Liver (tissue), 9 donors: Measurements from ENCODE around the gene FAM181A. TPM values are rescaled to one million over a fixed set of nuclear protein-coding genes. Genes with fewer than 3 reads are reported as not detected.

Experiments
- DNase-seq: peaks from one replicate; pipeline ENCODE4 v3.0.0-alpha.2; 2017; ENCODE audit warnings: low spot score
- H3K27ac ChIP-seq, 2 donors: one replicate each; pipeline ENCODE4 v1.7.0; 2013; ENCODE audit warnings: inconsistent platforms in 2 of 2, low read length in 2 of 2, control low read depth in 1 of 2, low read depth in 1 of 2, mild to moderate bottlenecking in 1 of 2
- H3K27me3 ChIP-seq, 4 donors: one replicate each; pipeline versions ENCODE4 v1.6.1 to v1.7.0; 2013; ENCODE audit warnings: low read length in 3 of 4, inconsistent platforms in 1 of 4, mild to moderate bottlenecking in 1 of 4, moderate library complexity in 1 of 4; ENCODE audit not compliant: control insufficient read depth in 4 of 4, insufficient read depth in 4 of 4
- H3K36me3 ChIP-seq, 4 donors: one replicate each; pipeline versions ENCODE4 v1.6.1 to v1.7.0; 2013; ENCODE audit warnings: low read length in 3 of 4, mild to moderate bottlenecking in 3 of 4, low read depth in 1 of 4, moderate library complexity in 1 of 4; ENCODE audit not compliant: control insufficient read depth in 4 of 4, insufficient read depth in 3 of 4
- H3K4me1 ChIP-seq, 4 donors: one replicate each; pipeline versions ENCODE4 v1.6.1 to v1.7.0; 2013; ENCODE audit warnings: low read length in 3 of 4, mild to moderate bottlenecking in 3 of 4, moderate library complexity in 1 of 4; ENCODE audit not compliant: control insufficient read depth in 4 of 4, insufficient read depth in 4 of 4
- H3K4me3 ChIP-seq, 3 donors: one replicate each; pipeline versions ENCODE4 v1.6.1 to v1.7.0; 2013; ENCODE audit warnings: low read length in 3 of 3, control low read depth in 1 of 3, low read depth in 1 of 3, mild to moderate bottlenecking in 1 of 3
- H3K9ac ChIP-seq, 2 donors: one replicate each; pipeline ENCODE4 v1.7.0; 2013; ENCODE audit warnings: low read length in 2 of 2, mild to moderate bottlenecking in 2 of 2, moderate library complexity in 2 of 2, control low read depth in 1 of 2, low read depth in 1 of 2
- H3K9me3 ChIP-seq, 4 donors: one replicate each; pipeline versions ENCODE4 v1.6.1 to v1.7.0; 2013; ENCODE audit warnings: low read length in 3 of 4; ENCODE audit not compliant: control insufficient read depth in 4 of 4
- ATF3 ChIP-seq: IDR thresholded peaks from 2 replicates; pipeline ENCODE4 v1.6.1; 2016; ENCODE audit warnings: antibody characterized with exemption
- EGR1 ChIP-seq, 2 donors: IDR thresholded peaks; 2 replicates each; pipeline ENCODE4 v1.6.1; 2016 to 2018; ENCODE audit warnings: antibody characterized with exemption in 2 of 2, low read depth in 2 of 2
- FOXA1 ChIP-seq: IDR thresholded peaks from 2 replicates; pipeline ENCODE4 v1.6.1; 2016; ENCODE audit warnings: antibody characterized with exemption
- FOXA2 ChIP-seq: IDR thresholded peaks from 2 replicates; pipeline ENCODE4 v1.6.1; 2016; ENCODE audit warnings: antibody characterized with exemption
- HNF4A ChIP-seq, 2 donors: conservative IDR thresholded peaks; 2 replicates each; pipeline ENCODE4 v1.6.1; 2016; ENCODE audit warnings: antibody characterized with exemption in 2 of 2, mild to moderate bottlenecking in 2 of 2
- HNF4G ChIP-seq: IDR thresholded peaks from 2 replicates; pipeline ENCODE4 v1.6.1; 2016; ENCODE audit warnings: antibody characterized with exemption
- JUND ChIP-seq, 2 donors: IDR thresholded peaks; 2 replicates each; pipeline ENCODE4 v1.6.1; 2016; ENCODE audit warnings: antibody characterized with exemption in 2 of 2
- MAX ChIP-seq: IDR thresholded peaks from 2 replicates; pipeline ENCODE4 v1.6.1; 2016; ENCODE audit warnings: antibody characterized with exemption
- NR2F2 ChIP-seq: IDR thresholded peaks from 2 replicates; pipeline ENCODE4 v1.6.1; 2016; ENCODE audit warnings: antibody characterized with exemption
- RAD21 ChIP-seq, 2 donors: IDR thresholded peaks; 2 replicates each; pipeline ENCODE4 v1.6.1; 2016; ENCODE audit warnings: antibody characterized with exemption in 2 of 2, mild to moderate bottlenecking in 2 of 2
- SP1 ChIP-seq: IDR thresholded peaks from 2 replicates; pipeline ENCODE4 v1.6.1; 2018; ENCODE audit warnings: antibody characterized with exemption, mild to moderate bottlenecking
- TAF1 ChIP-seq: conservative IDR thresholded peaks from 2 replicates; pipeline ENCODE4 v1.6.1; 2016; ENCODE audit warnings: antibody characterized with exemption, mild to moderate bottlenecking
- YY1 ChIP-seq: IDR thresholded peaks from 2 replicates; pipeline ENCODE4 v1.6.1; 2016; ENCODE audit warnings: antibody characterized with exemption, mild to moderate bottlenecking
- WGBS: extraction: QIAGEN DNeasy Blood & Tissue Kit; methylation state at CpG from one replicate; pipeline ENCODE4 v1.1.7; 2013; 5-methylcytosine and 5-hydroxymethylcytosine counted together
- polyA plus RNA-seq, 2 donors: library from polyadenylated mRNA; stranded (reverse) in 1 of 2; unstranded in 1 of 2; fragments of 200-250 nt in 1 of 2; fragments of >200 nt in 1 of 2; fragmentation: Nextera tagmentation in 1 of 2; extraction: Ambion mirVana in 1 of 2; gene quantifications; one replicate each; pipeline versions ENCODE4 v1.2.1 to v1.2.3, GENCODE V29; 2013 to 2015
- total RNA-seq, 2 donors: library from RNA; depleted of rRNA; stranded (reverse); fragments of >200 nt; gene quantifications; one replicate each; pipeline ENCODE4 v1.2.3, GENCODE V29; 2014
- TF ChIP-seq, protein P1 (sequence below): fragments of 150-350 bp; IDR thresholded peaks from 2 replicates; pipeline ENCODE4 v1.5.1; 2017; ENCODE audit warnings: improper control_type of control experiment, low read depth, low read length; ENCODE audit not compliant: missing input control
- TF ChIP-seq, protein P2 (sequence below): IDR thresholded peaks from 2 replicates; pipeline ENCODE4 v1.6.1; 2016; ENCODE audit warnings: antibody characterized with exemption
- TF ChIP-seq, protein P3 (sequence below): IDR thresholded peaks from 2 replicates; pipeline ENCODE4 v1.6.1; 2016; ENCODE audit warnings: antibody characterized with exemption, mild to moderate bottlenecking
- donor health status: healthy.
- donor health status: healthy.
- donor health status: healthy.
- donor health status: healthy.
- donor health status: healthy.

Gene FAM181A
- total and polyA plus RNA-seq, 4 donors: not detected

DNA sequence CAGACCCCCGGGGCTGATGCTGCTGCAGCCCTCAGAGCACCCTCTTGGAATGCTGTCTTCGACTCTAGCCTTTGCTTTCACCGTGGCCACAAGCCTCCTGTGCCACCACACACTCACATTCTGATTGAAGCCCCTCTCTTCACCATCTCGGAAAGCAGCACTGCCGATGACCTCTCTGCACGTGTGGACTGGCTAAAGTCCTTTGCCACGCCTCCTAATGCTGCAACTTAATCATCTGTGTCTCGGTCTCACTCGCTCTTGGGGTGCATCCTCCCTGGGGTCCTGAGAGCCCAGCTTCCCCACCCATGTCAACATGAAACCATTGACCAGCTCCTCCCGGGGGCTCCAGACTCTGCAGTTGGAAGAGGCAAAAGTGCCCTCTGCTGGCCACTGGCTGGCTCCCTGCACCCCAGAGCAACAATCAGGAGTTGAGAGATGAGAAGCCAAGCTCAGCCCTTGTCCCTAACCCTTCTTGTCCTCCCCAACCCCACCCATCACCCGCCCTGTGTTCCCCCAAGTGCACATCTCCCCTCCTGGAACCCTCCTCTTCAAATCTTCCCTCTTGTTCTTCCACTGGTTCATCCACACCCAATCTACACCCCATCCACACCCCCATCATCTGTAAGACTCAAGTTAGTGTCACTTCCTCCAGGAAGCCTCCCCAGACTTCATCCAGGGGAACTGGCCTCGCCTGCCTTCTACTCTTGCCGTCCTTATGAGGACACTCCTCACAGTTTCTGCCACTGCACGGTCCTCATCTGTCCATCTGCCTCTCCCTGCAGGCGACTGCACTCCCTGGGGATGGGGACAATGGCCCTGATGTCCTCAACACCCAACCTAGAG is 23.6 kb upstream of the FAM181A start:
- no peak for TF ChIP-seq ATF3
- peak in 1 of 2 donors; percentile 23 for TF ChIP-seq RAD21 (IDR thresholded peaks at IDR 0.05)
- Histone ChIP-seq H3K27ac (no peak overlapping the region), H3K27me3 (peaks cover 0 to 4% (median 0%) of the 10 kb centered on the region in 4 donors), H3K4me1 (no peaks in the 10 kb centered on the region), H3K4me3 (no peak overlapping the region), H3K9me3 (no peaks in the 10 kb centered on the region), H3K9ac (no peak overlapping the region), H3K36me3 (no peaks in the 10 kb centered on the region)
- WGBS: 44% methylated on average over 15 of the region's 15 CpGs
- no peak for DNase-seq

DNA sequence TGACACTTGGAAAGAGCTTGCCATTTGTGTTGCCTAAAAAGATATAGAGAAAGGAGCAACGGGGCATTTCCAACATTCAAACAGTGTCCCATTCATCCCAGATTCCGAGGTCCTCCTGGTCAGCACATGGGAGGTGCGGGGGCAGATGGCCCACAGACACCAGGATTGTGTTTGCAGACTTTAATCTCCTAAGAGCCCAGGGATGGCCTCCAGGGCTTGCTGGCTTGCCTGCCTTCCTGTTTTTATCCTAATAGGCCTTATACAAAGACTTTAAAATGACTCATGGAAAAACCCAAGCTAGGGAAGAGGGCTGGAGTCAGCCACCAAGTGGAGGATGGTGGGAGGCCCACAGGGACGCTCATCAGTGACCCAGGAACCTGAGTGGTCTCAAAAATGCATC is 21.5 kb upstream of the FAM181A start:
- no peak overlapping the region for H3K27ac ChIP-seq
- H3K9me3 ChIP-seq: no peaks in the 10 kb centered on the region
- peaks cover 0 to 4% (median 0%) of the 10 kb centered on the region in 4 donors for H3K27me3 ChIP-seq
- DNase-seq: no peak
- WGBS: 63% methylated on average over 4 of the region's 4 CpGs
- H3K9ac ChIP-seq: no peak overlapping the region
- TF ChIP-seq SP1: no peak
- TF ChIP-seq FOXA1: no peak
- TF ChIP-seq HNF4G: no peak
- no peak for TF ChIP-seq EGR1 (IDR thresholded peaks at IDR 0.05; ENCODE audit: low read depth in 2 of 2)
- no peak for TF ChIP-seq FOXA2
- no peak for TF ChIP-seq NR2F2
- no peak for TF ChIP-seq RAD21 (IDR thresholded peaks at IDR 0.05)
- TF ChIP-seq TAF1: no peak
- no peak for TF ChIP-seq HNF4A (conservative IDR thresholded peaks at IDR 0.05)
- TF ChIP-seq, protein P1, sequence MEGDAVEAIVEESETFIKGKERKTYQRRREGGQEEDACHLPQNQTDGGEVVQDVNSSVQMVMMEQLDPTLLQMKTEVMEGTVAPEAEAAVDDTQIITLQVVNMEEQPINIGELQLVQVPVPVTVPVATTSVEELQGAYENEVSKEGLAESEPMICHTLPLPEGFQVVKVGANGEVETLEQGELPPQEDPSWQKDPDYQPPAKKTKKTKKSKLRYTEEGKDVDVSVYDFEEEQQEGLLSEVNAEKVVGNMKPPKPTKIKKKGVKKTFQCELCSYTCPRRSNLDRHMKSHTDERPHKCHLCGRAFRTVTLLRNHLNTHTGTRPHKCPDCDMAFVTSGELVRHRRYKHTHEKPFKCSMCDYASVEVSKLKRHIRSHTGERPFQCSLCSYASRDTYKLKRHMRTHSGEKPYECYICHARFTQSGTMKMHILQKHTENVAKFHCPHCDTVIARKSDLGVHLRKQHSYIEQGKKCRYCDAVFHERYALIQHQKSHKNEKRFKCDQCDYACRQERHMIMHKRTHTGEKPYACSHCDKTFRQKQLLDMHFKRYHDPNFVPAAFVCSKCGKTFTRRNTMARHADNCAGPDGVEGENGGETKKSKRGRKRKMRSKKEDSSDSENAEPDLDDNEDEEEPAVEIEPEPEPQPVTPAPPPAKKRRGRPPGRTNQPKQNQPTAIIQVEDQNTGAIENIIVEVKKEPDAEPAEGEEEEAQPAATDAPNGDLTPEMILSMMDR: no peak
- H3K36me3 ChIP-seq: no peaks in the 10 kb centered on the region
- no peaks in the 10 kb centered on the region for H3K4me1 ChIP-seq
- no peak overlapping the region for H3K4me3 ChIP-seq

DNA sequence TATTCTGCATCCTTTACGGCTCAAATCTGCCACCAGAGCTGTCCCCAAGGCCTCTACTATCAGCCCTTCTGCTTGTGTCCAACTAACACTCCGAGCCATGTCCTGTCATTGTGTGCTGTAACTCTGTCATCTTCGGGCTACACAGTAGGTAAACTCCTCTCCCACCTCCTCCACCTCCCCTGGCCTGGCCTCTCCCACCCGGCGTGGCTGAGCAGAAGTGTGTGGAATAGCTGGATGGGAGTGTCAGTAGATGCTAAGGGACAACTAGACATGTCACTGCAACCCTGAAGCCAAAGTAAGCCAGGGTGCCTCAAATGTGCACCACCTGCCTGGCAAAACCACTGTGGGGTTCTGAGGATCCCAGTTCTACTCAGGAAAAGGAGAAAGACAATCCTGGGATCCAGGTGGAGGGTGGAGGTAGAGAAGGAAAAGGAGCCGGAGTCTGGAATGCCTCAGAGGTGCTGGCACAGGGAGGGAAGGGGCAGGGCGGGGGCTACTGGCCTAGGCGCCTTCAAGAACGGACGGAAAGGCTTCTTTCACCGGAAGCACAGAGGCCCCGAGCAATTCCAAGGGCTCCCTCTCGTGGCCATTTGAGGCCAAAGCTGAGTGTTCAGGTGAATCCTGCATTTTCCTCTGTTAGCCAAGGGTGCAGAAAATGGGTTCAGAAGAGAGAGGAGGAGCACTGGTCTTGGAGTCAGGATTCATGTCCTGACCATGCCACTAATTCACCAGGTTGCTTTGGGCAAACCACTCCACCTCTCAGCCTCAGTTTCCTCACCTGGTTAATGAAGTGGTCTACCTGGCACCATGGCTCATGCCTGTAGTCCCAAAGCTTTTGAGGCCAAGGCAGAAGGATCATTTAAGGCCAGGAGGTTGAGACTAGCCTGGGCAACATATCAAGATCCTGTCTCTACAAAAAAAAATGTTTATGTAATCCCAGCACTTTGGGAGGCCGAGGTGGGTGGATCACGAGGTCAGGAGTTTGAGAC is 20.5 kb upstream of the FAM181A start:
- H3K9me3 ChIP-seq: no peaks in the 10 kb centered on the region
- no peak overlapping the region for H3K4me3 ChIP-seq
- DNase-seq: peak; percentile 59
- peaks cover 0 to 4% (median 0%) of the 10 kb centered on the region in 4 donors for H3K27me3 ChIP-seq
- 53% methylated on average over 15 of the region's 15 CpGs for WGBS
- no peaks in the 10 kb centered on the region for H3K36me3 ChIP-seq
- H3K27ac ChIP-seq: no peak overlapping the region
- H3K4me1 ChIP-seq: no peaks in the 10 kb centered on the region
- H3K9ac ChIP-seq: no peak overlapping the region
- TF ChIP-seq RAD21 (IDR thresholded peaks at IDR 0.05) (peak; percentile 62 to 80), JUND (IDR thresholded peaks at IDR 0.05) (no peak), SP1 (no peak), MAX (no peak), NR2F2 (no peak), YY1 (no peak)
- TF ChIP-seq, protein P2, sequence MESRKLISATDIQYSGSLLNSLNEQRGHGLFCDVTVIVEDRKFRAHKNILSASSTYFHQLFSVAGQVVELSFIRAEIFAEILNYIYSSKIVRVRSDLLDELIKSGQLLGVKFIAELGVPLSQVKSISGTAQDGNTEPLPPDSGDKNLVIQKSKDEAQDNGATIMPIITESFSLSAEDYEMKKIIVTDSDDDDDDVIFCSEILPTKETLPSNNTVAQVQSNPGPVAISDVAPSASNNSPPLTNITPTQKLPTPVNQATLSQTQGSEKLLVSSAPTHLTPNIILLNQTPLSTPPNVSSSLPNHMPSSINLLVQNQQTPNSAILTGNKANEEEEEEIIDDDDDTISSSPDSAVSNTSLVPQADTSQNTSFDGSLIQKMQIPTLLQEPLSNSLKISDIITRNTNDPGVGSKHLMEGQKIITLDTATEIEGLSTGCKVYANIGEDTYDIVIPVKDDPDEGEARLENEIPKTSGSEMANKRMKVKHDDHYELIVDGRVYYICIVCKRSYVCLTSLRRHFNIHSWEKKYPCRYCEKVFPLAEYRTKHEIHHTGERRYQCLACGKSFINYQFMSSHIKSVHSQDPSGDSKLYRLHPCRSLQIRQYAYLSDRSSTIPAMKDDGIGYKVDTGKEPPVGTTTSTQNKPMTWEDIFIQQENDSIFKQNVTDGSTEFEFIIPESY: no peak
- TF ChIP-seq, protein P3, sequence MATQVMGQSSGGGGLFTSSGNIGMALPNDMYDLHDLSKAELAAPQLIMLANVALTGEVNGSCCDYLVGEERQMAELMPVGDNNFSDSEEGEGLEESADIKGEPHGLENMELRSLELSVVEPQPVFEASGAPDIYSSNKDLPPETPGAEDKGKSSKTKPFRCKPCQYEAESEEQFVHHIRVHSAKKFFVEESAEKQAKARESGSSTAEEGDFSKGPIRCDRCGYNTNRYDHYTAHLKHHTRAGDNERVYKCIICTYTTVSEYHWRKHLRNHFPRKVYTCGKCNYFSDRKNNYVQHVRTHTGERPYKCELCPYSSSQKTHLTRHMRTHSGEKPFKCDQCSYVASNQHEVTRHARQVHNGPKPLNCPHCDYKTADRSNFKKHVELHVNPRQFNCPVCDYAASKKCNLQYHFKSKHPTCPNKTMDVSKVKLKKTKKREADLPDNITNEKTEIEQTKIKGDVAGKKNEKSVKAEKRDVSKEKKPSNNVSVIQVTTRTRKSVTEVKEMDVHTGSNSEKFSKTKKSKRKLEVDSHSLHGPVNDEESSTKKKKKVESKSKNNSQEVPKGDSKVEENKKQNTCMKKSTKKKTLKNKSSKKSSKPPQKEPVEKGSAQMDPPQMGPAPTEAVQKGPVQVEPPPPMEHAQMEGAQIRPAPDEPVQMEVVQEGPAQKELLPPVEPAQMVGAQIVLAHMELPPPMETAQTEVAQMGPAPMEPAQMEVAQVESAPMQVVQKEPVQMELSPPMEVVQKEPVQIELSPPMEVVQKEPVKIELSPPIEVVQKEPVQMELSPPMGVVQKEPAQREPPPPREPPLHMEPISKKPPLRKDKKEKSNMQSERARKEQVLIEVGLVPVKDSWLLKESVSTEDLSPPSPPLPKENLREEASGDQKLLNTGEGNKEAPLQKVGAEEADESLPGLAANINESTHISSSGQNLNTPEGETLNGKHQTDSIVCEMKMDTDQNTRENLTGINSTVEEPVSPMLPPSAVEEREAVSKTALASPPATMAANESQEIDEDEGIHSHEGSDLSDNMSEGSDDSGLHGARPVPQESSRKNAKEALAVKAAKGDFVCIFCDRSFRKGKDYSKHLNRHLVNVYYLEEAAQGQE: no peak
